Measurements from ENCODE around the gene WRAP73.
"Not testable (repeated sequence)": the region's sequence is repeated elsewhere in the genome, so short reads cannot be mapped to it uniquely, and the experiment has no call there.

WRAP73 gene

GRCh38 chr1:3593745-3594144 is 56.2 kb downstream of the WRAP73 start:
- DNase-seq: no peak

- DNase-seq: no peak
These were observed 56.6 kb downstream of the WRAP73 start for GRCh38 chr1:3593334-3593733.

- DNase-seq: no peak
These were observed 58.7 kb downstream of the WRAP73 start for GRCh38 chr1:3590951-3591865.

- DNase-seq: no peak
These were observed 59.7 kb downstream of the WRAP73 start for GRCh38 chr1:3590139-3590763.

GRCh38 chr1:3588395-3588794 is 61.5 kb downstream of the WRAP73 start:
- DNase-seq: no peak

- no peak for DNase-seq
These were observed 62.7 kb downstream of the WRAP73 start for GRCh38 chr1:3586986-3587759.

- no peak for DNase-seq
These were observed 63.8 kb downstream of the WRAP73 start for GRCh38 chr1:3585940-3586568.

- not testable (repeated sequence) for DNase-seq
These were observed 64.5 kb downstream of the WRAP73 start for GRCh38 chr1:3585353-3585868.

GRCh38 chr1:3584915-3585314 is 65.0 kb downstream of the WRAP73 start:
- DNase-seq: no peak

- not testable (repeated sequence) for DNase-seq
These were observed 66.2 kb downstream of the WRAP73 start for GRCh38 chr1:3583751-3584150.

- no peak for DNase-seq
These were observed 68.4 kb downstream of the WRAP73 start for GRCh38 chr1:3581296-3582036.

Measured in DMS153 (cell line).